ENCODE measurements around the gene PRICKLE1.

DNA sequence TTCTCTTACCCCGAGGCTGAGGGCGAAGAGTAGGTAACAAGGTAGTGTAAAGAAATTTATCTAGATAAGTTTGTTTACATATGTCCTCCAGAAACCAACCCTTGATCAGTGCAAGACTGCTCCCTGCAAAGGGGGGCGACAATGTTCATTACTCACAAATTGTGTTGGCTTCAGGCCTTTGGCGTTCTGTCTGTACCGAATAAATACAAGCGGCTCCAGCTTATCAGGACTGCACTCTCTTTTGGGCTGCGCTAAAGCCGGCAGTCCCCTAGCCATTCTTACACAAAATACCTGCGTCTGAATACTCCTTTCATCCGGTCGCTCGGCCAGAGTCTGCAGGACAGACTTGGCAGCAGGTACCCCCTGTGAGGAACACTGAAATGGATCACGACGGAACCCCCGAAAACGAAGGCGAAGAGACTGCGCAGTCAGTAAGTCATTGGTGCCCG, 147.2 kb downstream of the PRICKLE1 start:
- TF ChIP-seq POLR2A (IDR thresholded peaks at IDR 0.05; ENCODE audit: low read depth, low read length) (no peak), MAZ (IDR thresholded peaks at IDR 0.05; ENCODE audit: borderline replicate concordance, low read depth, low read length) (no peak), RAD21 (IDR thresholded peaks at IDR 0.05; ENCODE audit: low read length) (no peak), CEBPB (IDR thresholded peaks at IDR 0.05; ENCODE audit: low read depth, low read length) (no peak), RFX5 (IDR thresholded peaks at IDR 0.05; ENCODE audit: low read depth, low read length) (no peak), CHD1 (IDR thresholded peaks at IDR 0.05; ENCODE audit: low read depth, low read length) (no peak), RCOR1 (IDR thresholded peaks at IDR 0.05; ENCODE audit: insufficient replicate concordance, low read length) (no peak), NFE2L2 (IDR thresholded peaks at IDR 0.05; ENCODE audit: low read depth, low read length) (no peak), MAFK (IDR thresholded peaks at IDR 0.05; ENCODE audit: low read depth, low read length) (no peak), MXI1 (IDR thresholded peaks at IDR 0.05; ENCODE audit: borderline replicate concordance, low read depth, low read length) (no peak)
- TF ChIP-seq, protein P1, sequence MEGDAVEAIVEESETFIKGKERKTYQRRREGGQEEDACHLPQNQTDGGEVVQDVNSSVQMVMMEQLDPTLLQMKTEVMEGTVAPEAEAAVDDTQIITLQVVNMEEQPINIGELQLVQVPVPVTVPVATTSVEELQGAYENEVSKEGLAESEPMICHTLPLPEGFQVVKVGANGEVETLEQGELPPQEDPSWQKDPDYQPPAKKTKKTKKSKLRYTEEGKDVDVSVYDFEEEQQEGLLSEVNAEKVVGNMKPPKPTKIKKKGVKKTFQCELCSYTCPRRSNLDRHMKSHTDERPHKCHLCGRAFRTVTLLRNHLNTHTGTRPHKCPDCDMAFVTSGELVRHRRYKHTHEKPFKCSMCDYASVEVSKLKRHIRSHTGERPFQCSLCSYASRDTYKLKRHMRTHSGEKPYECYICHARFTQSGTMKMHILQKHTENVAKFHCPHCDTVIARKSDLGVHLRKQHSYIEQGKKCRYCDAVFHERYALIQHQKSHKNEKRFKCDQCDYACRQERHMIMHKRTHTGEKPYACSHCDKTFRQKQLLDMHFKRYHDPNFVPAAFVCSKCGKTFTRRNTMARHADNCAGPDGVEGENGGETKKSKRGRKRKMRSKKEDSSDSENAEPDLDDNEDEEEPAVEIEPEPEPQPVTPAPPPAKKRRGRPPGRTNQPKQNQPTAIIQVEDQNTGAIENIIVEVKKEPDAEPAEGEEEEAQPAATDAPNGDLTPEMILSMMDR (conservative IDR thresholded peaks at IDR 0.05; ENCODE audit: low read depth, low read length): no peak
- TF ChIP-seq, protein P2, sequence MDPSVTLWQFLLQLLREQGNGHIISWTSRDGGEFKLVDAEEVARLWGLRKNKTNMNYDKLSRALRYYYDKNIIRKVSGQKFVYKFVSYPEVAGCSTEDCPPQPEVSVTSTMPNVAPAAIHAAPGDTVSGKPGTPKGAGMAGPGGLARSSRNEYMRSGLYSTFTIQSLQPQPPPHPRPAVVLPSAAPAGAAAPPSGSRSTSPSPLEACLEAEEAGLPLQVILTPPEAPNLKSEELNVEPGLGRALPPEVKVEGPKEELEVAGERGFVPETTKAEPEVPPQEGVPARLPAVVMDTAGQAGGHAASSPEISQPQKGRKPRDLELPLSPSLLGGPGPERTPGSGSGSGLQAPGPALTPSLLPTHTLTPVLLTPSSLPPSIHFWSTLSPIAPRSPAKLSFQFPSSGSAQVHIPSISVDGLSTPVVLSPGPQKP (IDR thresholded peaks at IDR 0.05; ENCODE audit: borderline replicate concordance, low read depth, low read length): no peak
- TF ChIP-seq, protein P3, sequence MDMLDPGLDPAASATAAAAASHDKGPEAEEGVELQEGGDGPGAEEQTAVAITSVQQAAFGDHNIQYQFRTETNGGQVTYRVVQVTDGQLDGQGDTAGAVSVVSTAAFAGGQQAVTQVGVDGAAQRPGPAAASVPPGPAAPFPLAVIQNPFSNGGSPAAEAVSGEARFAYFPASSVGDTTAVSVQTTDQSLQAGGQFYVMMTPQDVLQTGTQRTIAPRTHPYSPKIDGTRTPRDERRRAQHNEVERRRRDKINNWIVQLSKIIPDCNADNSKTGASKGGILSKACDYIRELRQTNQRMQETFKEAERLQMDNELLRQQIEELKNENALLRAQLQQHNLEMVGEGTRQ (IDR thresholded peaks at IDR 0.05; ENCODE audit: low read depth, low read length): no peak
